H1 (cell line): Measurements from ENCODE around the gene ENOX2. TPM values are rescaled to one million over a fixed set of nuclear protein-coding genes. Genes with fewer than 3 reads are reported as not detected.

Experiments used
- CTCF ChIA-PET: fragments of 300-600 bp; sonication (Branson Sonifier 250); formaldehyde crosslinking; loops from one replicate; lab custom pipeline; 2021; ENCODE audit not compliant: partially characterized antibody; lab: Charles Lee
- POLR2A ChIA-PET: fragments of 300-600 bp; sonication (Branson Sonifier 250); formaldehyde crosslinking; loops from one replicate; lab custom pipeline; 2021; ENCODE audit warnings: inconsistent platforms; ENCODE audit not compliant: partially characterized antibody; lab: Charles Lee
- DNase-seq, 2 experiments: peaks; one replicate each; pipeline versions ENCODE4 v3.0.0 to v3.0.0-alpha.2; 2010 to 2022; ENCODE audit warnings: low spot score in 2 of 2, low read depth in 1 of 2, mixed read lengths in 1 of 2
- FAIRE-seq: peaks from 2 replicates; lab custom pipeline; 2011; peaks lifted over from hg19 to GRCh38; lab: Jason Lieb, UNC
- H2AFZ ChIP-seq: 2 replicates; pipeline ENCODE4 v1.8.1; 2012; ENCODE audit warnings: low read length, inconsistent platforms
- H2AK5ac ChIP-seq: 2 replicates; pipeline ENCODE4 v1.6.1; 2013; ENCODE audit warnings: low read depth, low read length
- H2BK120ac ChIP-seq: replicated peaks from 2 replicates; pipeline ENCODE3; 2013; ENCODE audit warnings: low read depth, low read length, inconsistent platforms
- H2BK12ac ChIP-seq: 2 replicates; pipeline ENCODE4 v1.6.1; 2013; ENCODE audit warnings: low read depth, low read length
- H2BK15ac ChIP-seq: 2 replicates; pipeline ENCODE4 v1.6.1; 2013; ENCODE audit warnings: low read length
- H2BK20ac ChIP-seq: 2 replicates; pipeline ENCODE4 v1.6.1; 2013; ENCODE audit warnings: low read length
- H2BK5ac ChIP-seq: 2 replicates; pipeline ENCODE4 v1.6.1; 2013; ENCODE audit warnings: low read depth, low read length
- H3K14ac ChIP-seq: 2 replicates; pipeline ENCODE4 v1.6.1; 2013; ENCODE audit warnings: inconsistent platforms; ENCODE audit not compliant: insufficient read length
- H3K18ac ChIP-seq: 2 replicates; pipeline ENCODE4 v1.6.1; 2013; ENCODE audit warnings: low read length; ENCODE audit errors: extremely low read depth
- H3K23ac ChIP-seq: 2 replicates; pipeline ENCODE4 v1.6.1; 2013; ENCODE audit warnings: inconsistent platforms; ENCODE audit not compliant: insufficient read length
- H3K23me2 ChIP-seq: 2 replicates; pipeline ENCODE4 v1.6.1; 2013; ENCODE audit warnings: low read depth, low read length
- H3K27ac ChIP-seq: 2 replicates; pipeline ENCODE4 v1.6.1; 2011; ENCODE audit warnings: low read depth, low read length, inconsistent platforms
- H3K27me3 ChIP-seq, 4 experiments: replicated peaks in 1 of 4; 1 replicate in 1 of 4; 2 replicates in 3 of 4; pipeline versions ENCODE4 v1.6.1 to v1.8.1; 2011 to 2013; ENCODE audit warnings: low read length in 3 of 4, mild to moderate bottlenecking in 3 of 4, inconsistent platforms in 2 of 4, mixed read lengths in 2 of 4, moderate library complexity in 1 of 4; ENCODE audit not compliant: control insufficient read depth in 3 of 4, insufficient read depth in 3 of 4; ENCODE audit errors: extremely low read depth in 1 of 4
- H3K36me3 ChIP-seq, 4 experiments: 2 replicates each; pipeline versions ENCODE4 v1.6.1 to v1.8.1; 2011 to 2013; ENCODE audit warnings: mild to moderate bottlenecking in 4 of 4, low read length in 3 of 4, moderate library complexity in 2 of 4, control low read depth in 1 of 4, inconsistent platforms in 1 of 4; ENCODE audit not compliant: insufficient read depth in 4 of 4, control insufficient read depth in 2 of 4
- H3K4ac ChIP-seq: replicated peaks from 2 replicates; pipeline ENCODE3; 2013; ENCODE audit warnings: low read length, low read depth, mixed read lengths, inconsistent platforms; ENCODE audit not compliant: insufficient read length
- H3K4me1 ChIP-seq, 4 experiments: replicated peaks in 1 of 4; 1 replicate in 1 of 4; 2 replicates in 3 of 4; pipeline versions ENCODE4 v1.6.1 to v1.8.1; 2011 to 2013; ENCODE audit warnings: low read length in 3 of 4, inconsistent platforms in 2 of 4, mixed read lengths in 1 of 4; ENCODE audit not compliant: insufficient read depth in 4 of 4, control insufficient read depth in 3 of 4
- H3K4me2 ChIP-seq, 2 experiments: 2 replicates each; pipeline versions ENCODE4 v1.6.1 to v1.8.1; 2011 to 2013; ENCODE audit warnings: low read depth in 2 of 2, low read length in 2 of 2, control low read depth in 1 of 2, inconsistent platforms in 1 of 2, mild to moderate bottlenecking in 1 of 2; ENCODE audit not compliant: insufficient read depth in 1 of 2
- H3K4me3 ChIP-seq, 4 experiments: fragments of 200-600, 300-600 bp in 1 of 4; sonication (generic), shearing (Covaris generic), sonication (Bioruptor Twin) in 1 of 4; 2 replicates each; pipeline versions ENCODE4 v1.5.1 to v1.8.1; 2011 to 2016; ENCODE audit warnings: low read length in 4 of 4, low read depth in 3 of 4, control low read depth in 2 of 4, inconsistent platforms in 2 of 4, mild to moderate bottlenecking in 2 of 4, mixed read lengths in 1 of 4, moderate library complexity in 1 of 4; ENCODE audit not compliant: insufficient read depth in 2 of 4; ENCODE audit errors: extremely low read depth in 1 of 4
- H3K56ac ChIP-seq: replicated peaks from 2 replicates; pipeline ENCODE3; 2013; ENCODE audit warnings: low read depth, mild to moderate bottlenecking, mixed read lengths, low read length, inconsistent platforms; ENCODE audit not compliant: insufficient read length
- H3K79me1 ChIP-seq: 2 replicates; pipeline ENCODE4 v1.6.1; 2013; ENCODE audit warnings: low read depth, low read length, control low read depth
- H3K79me2 ChIP-seq, 2 experiments: 2 replicates each; pipeline versions ENCODE4 v1.6.1 to v1.8.1; 2012 to 2013; ENCODE audit warnings: low read length in 2 of 2, mild to moderate bottlenecking in 2 of 2, inconsistent platforms in 1 of 2; ENCODE audit not compliant: insufficient read depth in 2 of 2, control insufficient read depth in 1 of 2
- H3K9ac ChIP-seq, 4 experiments: replicated peaks in 1 of 4; 1 replicate in 1 of 4; 2 replicates in 3 of 4; pipeline versions ENCODE4 v1.6.1 to v1.8.1; 2011 to 2013; ENCODE audit warnings: low read depth in 3 of 4, low read length in 3 of 4, control low read depth in 2 of 4, mild to moderate bottlenecking in 2 of 4, moderate library complexity in 2 of 4, inconsistent platforms in 1 of 4; ENCODE audit errors: extremely low read depth in 1 of 4
- H3K9me3 ChIP-seq, 2 experiments: 2 replicates each; pipeline versions ENCODE4 v1.6.1 to v1.8.1; 2012 to 2013; ENCODE audit warnings: mild to moderate bottlenecking in 2 of 2, moderate library complexity in 2 of 2, control low read depth in 1 of 2, inconsistent platforms in 1 of 2, low read depth in 1 of 2, low read length in 1 of 2, mixed read lengths in 1 of 2; ENCODE audit not compliant: insufficient read depth in 2 of 2
- H4K20me1 ChIP-seq, 2 experiments: replicated peaks in 1 of 2; 2 replicates each; pipeline versions ENCODE3 to v1.8.1; 2011 to 2013; ENCODE audit warnings: inconsistent platforms in 2 of 2, low read length in 2 of 2, mild to moderate bottlenecking in 1 of 2; ENCODE audit not compliant: insufficient read depth in 2 of 2, control insufficient read depth in 1 of 2
- H4K5ac ChIP-seq: 2 replicates; pipeline ENCODE4 v1.6.1; 2013; ENCODE audit warnings: low read length, low read depth, mixed read lengths, inconsistent platforms; ENCODE audit not compliant: insufficient read length
- H4K8ac ChIP-seq: 2 replicates; pipeline ENCODE4 v1.8.0; 2013; ENCODE audit warnings: mild to moderate bottlenecking, moderate library complexity, low read length, inconsistent platforms; ENCODE audit not compliant: insufficient read depth; ENCODE audit errors: extremely low read depth
- H4K91ac ChIP-seq: replicated peaks from 2 replicates; pipeline ENCODE3; 2013; ENCODE audit warnings: low read length, mixed read lengths, inconsistent platforms; ENCODE audit not compliant: insufficient read length
- EP300 ChIP-seq, 2 experiments: IDR thresholded peaks; 1 replicate in 1 of 2; 2 replicates in 1 of 2; pipeline ENCODE4 v1.6.1; 2011 to 2012; ENCODE audit warnings: low read depth in 2 of 2, low read length in 2 of 2, mild to moderate bottlenecking in 2 of 2, borderline replicate concordance in 1 of 2, inconsistent platforms in 1 of 2, moderate library complexity in 1 of 2
- SIRT6 ChIP-seq: IDR thresholded peaks from one replicate; pipeline ENCODE4 v1.7.1; 2012; ENCODE audit warnings: low read length, inconsistent platforms
- WGBS, 2 experiments: shearing (Covaris generic) in 1 of 2; methylation state at CpG; one replicate each; pipeline versions ENCODE4 v1.1.6 to v1.1.7; 2013 to 2015; ENCODE audit warnings: low lambda C conversion rate in 2 of 2, mixed read lengths in 2 of 2, inconsistent platforms in 1 of 2, low coverage in 1 of 2, missing lambda C conversion rate in 1 of 2; ENCODE audit not compliant: insufficient replicate concordance in 2 of 2, insufficient coverage in 1 of 2, insufficient read length in 1 of 2; ENCODE audit errors: extremely low coverage in 1 of 2, missing lambda C conversion rate in 1 of 2; 5-methylcytosine and 5-hydroxymethylcytosine counted together
- polyA plus RNA-seq, 7 experiments: library from polyadenylated mRNA; depleted of rRNA in 3 of 7; stranded (reverse) in 5 of 7; unstranded in 2 of 7; fragments of >200 nt in 5 of 7; fragments of 200-250 nt in 2 of 7; gene quantifications; 1 replicate in 5 of 7; 2 replicates in 1 of 7; 4 replicates in 1 of 7; pipeline versions ENCODE4 v1.2.1 to v1.2.3, GENCODE V29; 2011 to 2013; ENCODE audit warnings: missing spikeins in 2 of 7, mixed read lengths in 2 of 7
- total RNA-seq: library from RNA; stranded (reverse); fragmentation: NEBNext Ultra II Directional; extraction: Animal tissue kit (Norgen Biotek cat#: 25700); gene quantifications from 2 replicates; pipeline ENCODE4 v1.2.1, GENCODE V29; 2021
- TF ChIP-seq, protein P1 (sequence below): IDR thresholded peaks from 2 replicates; pipeline ENCODE4 v1.6.1; 2012; ENCODE audit warnings: inconsistent platforms

Gene ENOX2
- total and polyA plus RNA-seq, 2 of the 8 experiments (the other 6 are each of a cell fraction or from before 2014, with no cell fraction given) = 4.5 to 12.3 TPM

DNA sequence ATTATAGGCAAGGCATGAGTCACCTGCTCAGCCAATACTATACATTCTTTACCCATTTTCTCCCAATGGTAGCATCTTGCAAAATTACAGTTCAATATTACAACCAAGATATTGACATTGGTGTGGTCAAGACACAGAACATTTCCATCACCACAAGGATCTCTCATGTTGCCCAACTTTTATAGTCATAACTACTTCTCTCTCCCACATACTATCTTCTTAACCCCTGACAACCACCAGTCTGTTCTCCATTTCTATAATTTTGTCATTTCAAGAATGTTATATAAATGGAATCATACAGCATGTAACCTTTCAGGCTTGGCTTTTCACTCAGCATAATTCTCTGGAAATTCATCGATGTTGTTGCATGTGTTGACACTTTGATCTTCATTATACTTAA, 144.9 kb downstream of the ENOX2 start:
- no peak overlapping the region for H2BK20ac ChIP-seq
- FAIRE-seq = no peak
- 82% methylated on average over 1 of the region's 1 CpG; no CpG with 5 or more reads in 1 of the 2 experiments for WGBS, 2 experiments

More for the DNA sequence above, 144.9 kb downstream of the ENOX2 start:
- Histone ChIP-seq H3K23ac (no peak overlapping the region), H3K27ac (no peak overlapping the region), H2BK12ac (no peak overlapping the region), H3K4ac (no peak overlapping the region), H2BK5ac (no peak overlapping the region), H3K79me1 (no peaks in the 10 kb centered on the region), H4K5ac (no peak overlapping the region), H3K14ac (no peak overlapping the region), H3K9me3 (no peaks in the 10 kb centered on the region), H2BK15ac (no peak overlapping the region)
- TF ChIP-seq, protein P1, sequence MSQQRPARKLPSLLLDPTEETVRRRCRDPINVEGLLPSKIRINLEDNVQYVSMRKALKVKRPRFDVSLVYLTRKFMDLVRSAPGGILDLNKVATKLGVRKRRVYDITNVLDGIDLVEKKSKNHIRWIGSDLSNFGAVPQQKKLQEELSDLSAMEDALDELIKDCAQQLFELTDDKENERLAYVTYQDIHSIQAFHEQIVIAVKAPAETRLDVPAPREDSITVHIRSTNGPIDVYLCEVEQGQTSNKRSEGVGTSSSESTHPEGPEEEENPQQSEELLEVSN = no peak
- TF ChIP-seq EP300 (IDR thresholded peaks at IDR 0.05; ENCODE audit: borderline replicate concordance in 1 of 2, low read depth in 2 of 2, low read length in 2 of 2) (no peak), SIRT6 (no peak)
- TF ChIP-seq, all 59 proteins: peak for 0
- Histone ChIP-seq H4K20me1 (no peaks in the 10 kb centered on the region), H3K9ac (no peak overlapping the region), H3K79me2 (no peaks in the 10 kb centered on the region), H2BK120ac (no peak overlapping the region), H2AFZ (no peak overlapping the region), H4K91ac (no peak overlapping the region), H3K18ac (no peak overlapping the region), H3K56ac (no peak overlapping the region), H3K27me3 (no peaks in the 10 kb centered on the region), H3K4me3 (no peak overlapping the region), H4K8ac (no peak overlapping the region), H3K36me3 (no peaks in the 10 kb centered on the region), H3K23me2 (no peaks in the 10 kb centered on the region), H3K4me1 (no peaks in the 10 kb centered on the region), H3K4me2 (no peak overlapping the region), H2AK5ac (no peak overlapping the region)
- no peak for DNase-seq
- POLR2A ChIA-PET = no interaction called here
- CTCF ChIA-PET = no interaction called here
